DND-41 (cell line): ENCODE results near the gene DDX23.

Experiments
- CTCF ChIP-seq: IDR thresholded peaks from 2 replicates; pipeline ENCODE4 v1.5.1; 2012; ENCODE audit warnings: borderline replicate concordance, low read length, moderate library complexity, mild to moderate bottlenecking; ENCODE audit not compliant: poor library complexity, severe bottlenecking; ENCODE audit errors: extremely low read depth
- EZH2 ChIP-seq: IDR thresholded peaks from 3 replicates; pipeline ENCODE4 v1.6.1; 2012; ENCODE audit warnings: borderline replicate concordance, low read depth, mild to moderate bottlenecking, moderate library complexity, low read length, inconsistent platforms; ENCODE audit not compliant: severe bottlenecking

- TF ChIP-seq CTCF, result no peak
- TF ChIP-seq EZH2, result no peak
Measured at GRCh38 chr12:48828293-48828692, 23.7 kb downstream of the DDX23 start.
